ENCODE results near the gene KMT2C. TPM values are rescaled to one million over a fixed set of nuclear protein-coding genes. Genes with fewer than 3 reads are reported as not detected.

Gene KMT2C
- polyA plus RNA-seq, 1 donor: 34.0 TPM

- no peak for DNase-seq (ENCODE audit: low read depth)
These were observed 292.7 kb downstream of the KMT2C start for GRCh38 chr7:152142976-152143595.

GRCh38 chr7:152140560-152140959 lies 295.2 kb downstream of the KMT2C start:
- no peak for DNase-seq (ENCODE audit: low read depth)

GRCh38 chr7:152140067-152140466 lies 295.7 kb downstream of the KMT2C start:
- no peak for DNase-seq (ENCODE audit: low read depth)

GRCh38 chr7:152137476-152138025 lies 298.3 kb downstream of the KMT2C start:
- no peak for DNase-seq (ENCODE audit: low read depth)

GRCh38 chr7:152136686-152137085 lies 299.1 kb downstream of the KMT2C start:
- no peak for DNase-seq (ENCODE audit: low read depth)

- DNase-seq (ENCODE audit: low read depth): no peak
These were observed 302.0 kb downstream of the KMT2C start for GRCh38 chr7:152133804-152134203.

- no peak for DNase-seq (ENCODE audit: low read depth)
These were observed 303.0 kb downstream of the KMT2C start for GRCh38 chr7:152132812-152133211.

- no peak for DNase-seq (ENCODE audit: low read depth)
These were observed 303.8 kb downstream of the KMT2C start for GRCh38 chr7:152131981-152132494.

GRCh38 chr7:152130658-152131590 lies 304.9 kb downstream of the KMT2C start:
- DNase-seq (ENCODE audit: low read depth): no peak

GRCh38 chr7:152129682-152130081 lies 306.1 kb downstream of the KMT2C start:
- DNase-seq (ENCODE audit: low read depth): no peak

GRCh38 chr7:152128741-152129461 lies 306.9 kb downstream of the KMT2C start:
- DNase-seq (ENCODE audit: low read depth): no peak

- no peak for DNase-seq (ENCODE audit: low read depth)
These were observed 307.6 kb downstream of the KMT2C start for GRCh38 chr7:152128252-152128651.

- DNase-seq (ENCODE audit: low read depth): no peak
These were observed 308.6 kb downstream of the KMT2C start for GRCh38 chr7:152127229-152127628.

GRCh38 chr7:152126741-152127140 lies 309.1 kb downstream of the KMT2C start:
- DNase-seq (ENCODE audit: low read depth): no peak

- DNase-seq (ENCODE audit: low read depth): no peak
These were observed 313.3 kb downstream of the KMT2C start for GRCh38 chr7:152122540-152122939.

GRCh38 chr7:152121432-152121831 lies 314.4 kb downstream of the KMT2C start:
- DNase-seq (ENCODE audit: low read depth): no peak

- DNase-seq (ENCODE audit: low read depth): no peak
These were observed 315.0 kb downstream of the KMT2C start for GRCh38 chr7:152120776-152121175.

GRCh38 chr7:152120210-152120609 lies 315.6 kb downstream of the KMT2C start:
- no peak for DNase-seq (ENCODE audit: low read depth)

- DNase-seq (ENCODE audit: low read depth): no peak
These were observed 318.4 kb downstream of the KMT2C start for GRCh38 chr7:152117356-152117755.

- DNase-seq (ENCODE audit: low read depth): no peak
These were observed 320.6 kb downstream of the KMT2C start for GRCh38 chr7:152115021-152115718.

- no peak for DNase-seq (ENCODE audit: low read depth)
These were observed 323.0 kb downstream of the KMT2C start for GRCh38 chr7:152112829-152113228.

Data from forelimb muscle (tissue), 1 donor.